Kidney glomerular epithelial cell (primary cell): ENCODE measurements around the gene DEPDC1B.
"Not testable (repeated sequence)": the region's sequence is repeated elsewhere in the genome, so short reads cannot be mapped to it uniquely, and the experiment has no call there.

ENCODE experiments used
- DNase-seq: peaks from one replicate; lab custom pipeline; 2025; lab: John Stamatoyannopoulos, UW

Gene DEPDC1B

GRCh38 chr5:60648175-60648574 is 51.8 kb downstream of the DEPDC1B start:
- DNase-seq: no peak

- DNase-seq: no peak
Observed at GRCh38 chr5:60640901-60641300, 59.1 kb downstream of the DEPDC1B start.

- no peak for DNase-seq
Observed at GRCh38 chr5:60639544-60639943, 60.4 kb downstream of the DEPDC1B start.

GRCh38 chr5:60638300-60638699 is 61.7 kb downstream of the DEPDC1B start:
- DNase-seq: no peak

- DNase-seq: no peak
Observed at GRCh38 chr5:60636644-60637043, 63.3 kb downstream of the DEPDC1B start.

GRCh38 chr5:60636001-60636400 is 64.0 kb downstream of the DEPDC1B start:
- no peak for DNase-seq

- DNase-seq: no peak
Observed at GRCh38 chr5:60634051-60634450, 65.9 kb downstream of the DEPDC1B start.

- DNase-seq: peak; percentile 3
Observed at GRCh38 chr5:60633341-60633740, 66.6 kb downstream of the DEPDC1B start.

- no peak for DNase-seq
Observed at GRCh38 chr5:60632153-60632552, 67.8 kb downstream of the DEPDC1B start.

- no peak for DNase-seq
Observed at GRCh38 chr5:60630836-60631235, 69.1 kb downstream of the DEPDC1B start.

GRCh38 chr5:60630179-60630578 is 69.8 kb downstream of the DEPDC1B start:
- DNase-seq: no peak

GRCh38 chr5:60624875-60625274 is 75.1 kb downstream of the DEPDC1B start:
- not testable (repeated sequence) for DNase-seq

- not testable (repeated sequence) for DNase-seq
Observed at GRCh38 chr5:60620752-60621151, 79.2 kb downstream of the DEPDC1B start.

- DNase-seq: no peak
Observed at GRCh38 chr5:60613826-60614225, 86.1 kb downstream of the DEPDC1B start.

GRCh38 chr5:60611099-60611740 is 88.7 kb downstream of the DEPDC1B start:
- DNase-seq: no peak

- DNase-seq: no peak
Observed at GRCh38 chr5:60604771-60605170, 95.2 kb downstream of the DEPDC1B start.

GRCh38 chr5:60598424-60598823 is 101.5 kb downstream of the DEPDC1B start:
- DNase-seq: no peak

GRCh38 chr5:60597572-60598320 is 102.2 kb downstream of the DEPDC1B start:
- no peak for DNase-seq

GRCh38 chr5:60594715-60595477 is 105.1 kb downstream of the DEPDC1B start:
- no peak for DNase-seq

- no peak for DNase-seq
Observed at GRCh38 chr5:60590172-60590571, 109.8 kb downstream of the DEPDC1B start.

GRCh38 chr5:60587312-60587711 is 112.7 kb downstream of the DEPDC1B start:
- not testable (repeated sequence) for DNase-seq

GRCh38 chr5:60586307-60586901 is 113.6 kb downstream of the DEPDC1B start:
- no peak for DNase-seq
